ENCODE results near the gene EXPH5.

Gene EXPH5

GRCh38 chr11:108511851-108512474, 81.6 kb downstream of the EXPH5 start (continued):
- TF ChIP-seq, protein P1, sequence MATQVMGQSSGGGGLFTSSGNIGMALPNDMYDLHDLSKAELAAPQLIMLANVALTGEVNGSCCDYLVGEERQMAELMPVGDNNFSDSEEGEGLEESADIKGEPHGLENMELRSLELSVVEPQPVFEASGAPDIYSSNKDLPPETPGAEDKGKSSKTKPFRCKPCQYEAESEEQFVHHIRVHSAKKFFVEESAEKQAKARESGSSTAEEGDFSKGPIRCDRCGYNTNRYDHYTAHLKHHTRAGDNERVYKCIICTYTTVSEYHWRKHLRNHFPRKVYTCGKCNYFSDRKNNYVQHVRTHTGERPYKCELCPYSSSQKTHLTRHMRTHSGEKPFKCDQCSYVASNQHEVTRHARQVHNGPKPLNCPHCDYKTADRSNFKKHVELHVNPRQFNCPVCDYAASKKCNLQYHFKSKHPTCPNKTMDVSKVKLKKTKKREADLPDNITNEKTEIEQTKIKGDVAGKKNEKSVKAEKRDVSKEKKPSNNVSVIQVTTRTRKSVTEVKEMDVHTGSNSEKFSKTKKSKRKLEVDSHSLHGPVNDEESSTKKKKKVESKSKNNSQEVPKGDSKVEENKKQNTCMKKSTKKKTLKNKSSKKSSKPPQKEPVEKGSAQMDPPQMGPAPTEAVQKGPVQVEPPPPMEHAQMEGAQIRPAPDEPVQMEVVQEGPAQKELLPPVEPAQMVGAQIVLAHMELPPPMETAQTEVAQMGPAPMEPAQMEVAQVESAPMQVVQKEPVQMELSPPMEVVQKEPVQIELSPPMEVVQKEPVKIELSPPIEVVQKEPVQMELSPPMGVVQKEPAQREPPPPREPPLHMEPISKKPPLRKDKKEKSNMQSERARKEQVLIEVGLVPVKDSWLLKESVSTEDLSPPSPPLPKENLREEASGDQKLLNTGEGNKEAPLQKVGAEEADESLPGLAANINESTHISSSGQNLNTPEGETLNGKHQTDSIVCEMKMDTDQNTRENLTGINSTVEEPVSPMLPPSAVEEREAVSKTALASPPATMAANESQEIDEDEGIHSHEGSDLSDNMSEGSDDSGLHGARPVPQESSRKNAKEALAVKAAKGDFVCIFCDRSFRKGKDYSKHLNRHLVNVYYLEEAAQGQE (tag by site-specific recombination; IDR thresholded peaks at IDR 0.05), result no peak
- TF ChIP-seq ZNF624 (tag by site-specific recombination; IDR thresholded peaks at IDR 0.05) (no peak), ZBTB1 (tag by site-specific recombination; IDR thresholded peaks at IDR 0.05) (no peak), GLI2 (tag by site-specific recombination; IDR thresholded peaks at IDR 0.05; ENCODE audit: borderline replicate concordance, low read depth) (no peak)

- POLR2A ChIA-PET, result no interaction called here
- H3K4me3 ChIP-seq (ENCODE audit: low read depth, low read length), result no peak overlapping the region
- H3K36me3 ChIP-seq (ENCODE audit: control insufficient read depth in 2 of 2, insufficient read depth in 1 of 2, low read length in 2 of 2), result peaks cover 0 to 15% of the 10 kb centered on the region in 2 experiments; a peak in 1 of 3 replicates
- no peak overlapping the region for H3K27ac ChIP-seq (ENCODE audit: extremely low read depth, low read depth, low read length)
- no peaks in the 10 kb centered on the region for H3K4me1 ChIP-seq (ENCODE audit: control insufficient read depth, insufficient read depth, low read length)
- H3K9me3 ChIP-seq (ENCODE audit: control insufficient read depth, insufficient read depth, low read depth, low read length), result no peaks in the 10 kb centered on the region
- CTCF ChIA-PET, result no interaction called here
- TF ChIP-seq HOXC10 (CRISPR knock-in tag; IDR thresholded peaks at IDR 0.05), result no peak
- no peak for TF ChIP-seq GLI4 (tag by site-specific recombination; IDR thresholded peaks at IDR 0.05)
- TF ChIP-seq, protein P2, sequence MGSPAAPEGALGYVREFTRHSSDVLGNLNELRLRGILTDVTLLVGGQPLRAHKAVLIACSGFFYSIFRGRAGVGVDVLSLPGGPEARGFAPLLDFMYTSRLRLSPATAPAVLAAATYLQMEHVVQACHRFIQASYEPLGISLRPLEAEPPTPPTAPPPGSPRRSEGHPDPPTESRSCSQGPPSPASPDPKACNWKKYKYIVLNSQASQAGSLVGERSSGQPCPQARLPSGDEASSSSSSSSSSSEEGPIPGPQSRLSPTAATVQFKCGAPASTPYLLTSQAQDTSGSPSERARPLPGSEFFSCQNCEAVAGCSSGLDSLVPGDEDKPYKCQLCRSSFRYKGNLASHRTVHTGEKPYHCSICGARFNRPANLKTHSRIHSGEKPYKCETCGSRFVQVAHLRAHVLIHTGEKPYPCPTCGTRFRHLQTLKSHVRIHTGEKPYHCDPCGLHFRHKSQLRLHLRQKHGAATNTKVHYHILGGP (tag by site-specific recombination; IDR thresholded peaks at IDR 0.05), result no peak
- TF ChIP-seq PRDM2 (tag by site-specific recombination; IDR thresholded peaks at IDR 0.05; ENCODE audit: borderline replicate concordance), result no peak
- TF ChIP-seq OSR2 (tag by site-specific recombination; IDR thresholded peaks at IDR 0.05), result no peak
- no peak for TF ChIP-seq ZNF398 (tag by site-specific recombination; IDR thresholded peaks at IDR 0.05)
- no peak for TF ChIP-seq BCL11A (tag by site-specific recombination; IDR thresholded peaks at IDR 0.05; ENCODE audit: low read depth)
- no peak for TF ChIP-seq ZBTB17 (tag by site-specific recombination; IDR thresholded peaks at IDR 0.05)
- no peak for TF ChIP-seq ZNF37A (tag by site-specific recombination; IDR thresholded peaks at IDR 0.05)
- no peak for TF ChIP-seq ZNF146 (tag by site-specific recombination; IDR thresholded peaks at IDR 0.05)
- no peak for TF ChIP-seq ZFP3 (tag by site-specific recombination; IDR thresholded peaks at IDR 0.05; ENCODE audit: low read depth)
- TF ChIP-seq RBAK (tag by site-specific recombination; IDR thresholded peaks at IDR 0.05), result no peak
- TF ChIP-seq ZNF16 (tag by site-specific recombination; IDR thresholded peaks at IDR 0.05; ENCODE audit: low read depth), result no peak
- TF ChIP-seq AEBP2 (tag by site-specific recombination; IDR thresholded peaks at IDR 0.05; ENCODE audit: borderline replicate concordance), result no peak
- TF ChIP-seq YY1 (tag by site-specific recombination; IDR thresholded peaks at IDR 0.05), result no peak
Measured at GRCh38 chr11:108508653-108509593, 84.6 kb downstream of the EXPH5 start.
